Psoas muscle (tissue), 8 donors: ENCODE measurements around the gene TRABD. TPM values are rescaled to one million over a fixed set of nuclear protein-coding genes. Genes with fewer than 3 reads are reported as not detected.

Experiments
- ATAC-seq, 4 donors: fragments of 200-7000 bp; cut with Tn5 transposase; one replicate each; pipeline ENCODE4 v1.9.1; 2020; ENCODE audit warnings: moderate library complexity in 3 of 4, mild to moderate bottlenecking in 2 of 4
- DNase-seq, 2 donors: peaks; one replicate each; pipeline ENCODE4 v3.0.0-alpha.2; 2020
- H3K27ac ChIP-seq: fragments of 200-600 bp; one replicate; pipeline ENCODE4 v1.8.0; 2022
- H3K27me3 ChIP-seq, 3 donors: fragments of 200-600 bp in 1 of 3; one replicate each; pipeline versions ENCODE4 v1.6.1 to v1.8.0; 2013 to 2022; ENCODE audit warnings: low read length in 2 of 3, mild to moderate bottlenecking in 2 of 3, moderate library complexity in 1 of 3; ENCODE audit not compliant: insufficient read depth in 3 of 3
- H3K36me3 ChIP-seq, 2 donors: fragments of 200-600 bp in 1 of 2; one replicate each; pipeline versions ENCODE4 v1.6.1 to v1.8.0; 2013 to 2022; ENCODE audit warnings: low read depth in 1 of 2, mild to moderate bottlenecking in 1 of 2, moderate library complexity in 1 of 2; ENCODE audit not compliant: insufficient read depth in 1 of 2
- H3K4me1 ChIP-seq: fragments of 200-600 bp; one replicate; pipeline ENCODE4 v1.8.0; 2022
- H3K4me3 ChIP-seq: fragments of 200-600 bp; one replicate; pipeline ENCODE4 v1.8.0; 2022; ENCODE audit warnings: mild to moderate bottlenecking
- H3K9me3 ChIP-seq: fragments of 200-600 bp; one replicate; pipeline ENCODE4 v1.8.0; 2022
- WGBS, 3 donors: extraction: QIAGEN DNeasy Blood & Tissue Kit; methylation state at CpG; one replicate each; pipeline versions ENCODE4 v1.1.6 to v1.1.7; 2013; 5-methylcytosine and 5-hydroxymethylcytosine counted together
- intact Hi-C, 2 donors: fragments of 100-400 bp; cut with DNase I; formaldehyde crosslinking; loops; one replicate each; pipeline versions ENCODE4 v1.11.0 to v1.14.2; 2022
- polyA plus RNA-seq, 3 donors: library from polyadenylated mRNA; stranded (reverse); fragments of 200-250 nt; gene quantifications; one replicate each; pipeline ENCODE4 v1.2.3, GENCODE V29; 2013
- total RNA-seq, 4 donors: library from RNA; stranded (reverse); fragmentation: NEBNext Ultra II Directional in 2 of 4; extraction: Animal tissue kit (Norgen Biotek cat#: 25700) in 2 of 4; gene quantifications; one replicate each; pipeline versions ENCODE4 v1.2.1 to v1.2.4, GENCODE V29; 2021 to 2023
- TF ChIP-seq, protein P1 (sequence below): fragments of 200-600 bp; IDR thresholded peaks from one replicate; pipeline ENCODE4 v1.8.0; 2022; ENCODE audit warnings: antibody characterized with exemption
- donor health status: healthy with polysubstance abuse.
- donor health status: DM: no; HTN: no; CAD: no; lungs with moderate emphysema.
- donor health status: Bipolar disorder and iron deficiency.
- donor health status: healthy.
- donor health status: DM: yes; HTN: yes; CAD: no.
- donor health status: DM: no; HTN: no; CAD: no.
- donor health status: DM: no; HTN: no; CAD: no.
- donor health status: DM: yes; HTN: yes; CAD: no.

TRABD gene
- total and polyA plus RNA-seq, 7 donors = 19.9 to 52.1 (median 29.5) TPM

DNA sequence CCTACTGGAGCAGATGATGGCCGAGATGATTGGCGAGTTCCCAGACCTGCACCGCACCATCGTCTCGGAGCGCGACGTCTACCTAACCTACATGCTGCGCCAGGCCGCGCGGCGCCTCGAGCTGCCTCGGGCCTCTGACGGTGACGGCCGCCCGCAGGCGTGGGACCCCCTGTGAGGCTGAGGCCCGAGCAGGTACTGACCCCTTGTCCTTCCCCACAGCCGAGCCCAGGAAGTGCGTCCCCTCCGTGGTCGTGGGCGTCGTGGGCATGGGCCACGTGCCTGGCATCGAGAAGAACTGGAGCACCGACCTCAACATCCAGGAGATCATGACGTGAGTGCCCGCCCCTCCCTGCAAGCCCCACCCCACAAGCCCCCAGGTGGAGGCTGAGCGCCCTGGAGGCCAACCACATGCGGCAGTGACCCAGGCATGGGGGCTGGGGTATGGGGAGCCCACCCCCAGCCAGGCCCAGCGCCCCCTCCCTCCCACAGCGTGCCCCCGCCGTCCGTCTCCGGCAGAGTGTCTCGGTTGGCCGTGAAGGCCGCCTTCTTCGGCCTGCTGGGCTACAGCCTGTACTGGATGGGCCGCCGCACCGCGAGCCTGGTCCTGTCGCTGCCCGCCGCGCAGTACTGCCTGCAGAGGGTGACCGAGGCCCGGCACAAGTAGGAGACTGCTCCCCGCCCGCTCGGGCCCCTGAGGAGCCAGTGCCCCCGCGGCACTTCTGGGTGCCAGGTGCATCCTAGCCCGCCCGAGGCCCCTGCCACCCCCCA lies 12.3 kb downstream of the TRABD start:
- Histone ChIP-seq H3K27ac (no peak overlapping the region), H3K36me3 (peaks cover 2 to 60% of the 10 kb centered on the region in 2 donors), H3K4me1 (peaks cover 11% of the 10 kb centered on the region), H3K27me3 (no peaks in the 10 kb centered on the region), H3K4me3 (no peak overlapping the region), H3K9me3 (no peaks in the 10 kb centered on the region)
- intact Hi-C loops = no loop called here
- TF ChIP-seq, protein P1, sequence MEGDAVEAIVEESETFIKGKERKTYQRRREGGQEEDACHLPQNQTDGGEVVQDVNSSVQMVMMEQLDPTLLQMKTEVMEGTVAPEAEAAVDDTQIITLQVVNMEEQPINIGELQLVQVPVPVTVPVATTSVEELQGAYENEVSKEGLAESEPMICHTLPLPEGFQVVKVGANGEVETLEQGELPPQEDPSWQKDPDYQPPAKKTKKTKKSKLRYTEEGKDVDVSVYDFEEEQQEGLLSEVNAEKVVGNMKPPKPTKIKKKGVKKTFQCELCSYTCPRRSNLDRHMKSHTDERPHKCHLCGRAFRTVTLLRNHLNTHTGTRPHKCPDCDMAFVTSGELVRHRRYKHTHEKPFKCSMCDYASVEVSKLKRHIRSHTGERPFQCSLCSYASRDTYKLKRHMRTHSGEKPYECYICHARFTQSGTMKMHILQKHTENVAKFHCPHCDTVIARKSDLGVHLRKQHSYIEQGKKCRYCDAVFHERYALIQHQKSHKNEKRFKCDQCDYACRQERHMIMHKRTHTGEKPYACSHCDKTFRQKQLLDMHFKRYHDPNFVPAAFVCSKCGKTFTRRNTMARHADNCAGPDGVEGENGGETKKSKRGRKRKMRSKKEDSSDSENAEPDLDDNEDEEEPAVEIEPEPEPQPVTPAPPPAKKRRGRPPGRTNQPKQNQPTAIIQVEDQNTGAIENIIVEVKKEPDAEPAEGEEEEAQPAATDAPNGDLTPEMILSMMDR = no peak
- no peak for DNase-seq
- 90 to 93% (median 92%) methylated on average over 51 to 61 of the region's 61 CpGs for WGBS, 3 donors
- no peak for ATAC-seq

DNA sequence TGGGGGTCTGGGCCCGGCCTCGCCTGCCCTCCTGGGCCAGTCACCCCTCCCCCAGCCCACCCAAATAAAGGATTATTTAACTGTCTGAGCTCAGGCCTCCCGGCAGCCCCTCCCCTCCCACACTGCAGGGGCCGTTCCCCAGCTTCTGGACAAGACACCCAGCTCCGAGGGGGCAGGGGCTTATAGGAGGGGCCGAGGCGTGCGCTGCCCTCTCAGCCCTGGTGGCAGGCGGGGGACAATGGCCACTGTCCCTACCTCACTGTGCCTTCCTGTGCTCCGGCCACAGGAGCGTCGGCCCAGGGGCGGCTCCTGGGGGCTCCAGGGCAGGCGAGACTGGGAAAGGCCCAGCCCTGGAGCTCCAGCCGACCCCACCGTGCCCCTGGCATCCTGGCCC lies 12.9 kb downstream of the TRABD start:
- Histone ChIP-seq H3K36me3 (peaks cover 2 to 63% of the 10 kb centered on the region in 2 donors), H3K4me1 (peaks cover 11% of the 10 kb centered on the region), H3K27me3 (no peaks in the 10 kb centered on the region), H3K27ac (no peak overlapping the region), H3K9me3 (no peaks in the 10 kb centered on the region), H3K4me3 (no peak overlapping the region)
- intact Hi-C loops = no loop called here
- TF ChIP-seq, protein P1 = no peak
- WGBS, 3 donors = 86 to 91% (median 89%) methylated on average over 12 to 16 of the region's 16 CpGs
- ATAC-seq (no peak), DNase-seq (no peak)

DNA sequence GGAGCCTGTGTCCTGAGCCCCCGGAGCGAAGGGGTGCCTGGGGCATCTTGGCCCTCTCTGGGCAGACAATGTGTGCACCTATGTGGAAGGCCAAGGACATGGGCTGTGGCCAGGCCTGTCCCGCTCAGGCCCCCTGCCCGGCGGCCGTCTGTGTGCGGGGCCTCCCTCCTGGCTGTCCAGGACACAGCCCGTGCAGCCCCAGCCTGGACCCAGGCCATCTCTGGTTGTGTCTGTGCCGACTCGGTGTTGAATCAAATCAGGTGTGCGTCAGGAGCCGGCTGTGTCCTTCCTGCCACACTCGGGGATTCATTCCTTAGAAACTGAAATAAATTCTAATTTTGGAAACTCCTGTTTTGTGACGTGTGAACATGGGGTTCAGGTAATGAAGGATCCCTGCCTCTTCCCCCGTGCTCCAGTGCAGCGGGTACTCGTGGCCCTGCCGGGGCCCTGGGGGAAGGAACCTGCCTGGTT lies 13.6 kb downstream of the TRABD start:
- no peaks in the 10 kb centered on the region for H3K27me3 ChIP-seq
- TF ChIP-seq, protein P1 = no peak
- no peak overlapping the region for H3K27ac ChIP-seq
- intact Hi-C loops = no loop called here
- ATAC-seq (no peak), DNase-seq (no peak)
- peaks cover under 1 to 62% of the 10 kb centered on the region in 2 donors for H3K36me3 ChIP-seq
- WGBS, 3 donors = 67 to 79% (median 69%) methylated on average over 18 of the region's 18 CpGs
- peaks cover 11% of the 10 kb centered on the region for H3K4me1 ChIP-seq
- peak overlapping the region; percentile 91 for H3K4me3 ChIP-seq
- H3K9me3 ChIP-seq = no peaks in the 10 kb centered on the region

DNA sequence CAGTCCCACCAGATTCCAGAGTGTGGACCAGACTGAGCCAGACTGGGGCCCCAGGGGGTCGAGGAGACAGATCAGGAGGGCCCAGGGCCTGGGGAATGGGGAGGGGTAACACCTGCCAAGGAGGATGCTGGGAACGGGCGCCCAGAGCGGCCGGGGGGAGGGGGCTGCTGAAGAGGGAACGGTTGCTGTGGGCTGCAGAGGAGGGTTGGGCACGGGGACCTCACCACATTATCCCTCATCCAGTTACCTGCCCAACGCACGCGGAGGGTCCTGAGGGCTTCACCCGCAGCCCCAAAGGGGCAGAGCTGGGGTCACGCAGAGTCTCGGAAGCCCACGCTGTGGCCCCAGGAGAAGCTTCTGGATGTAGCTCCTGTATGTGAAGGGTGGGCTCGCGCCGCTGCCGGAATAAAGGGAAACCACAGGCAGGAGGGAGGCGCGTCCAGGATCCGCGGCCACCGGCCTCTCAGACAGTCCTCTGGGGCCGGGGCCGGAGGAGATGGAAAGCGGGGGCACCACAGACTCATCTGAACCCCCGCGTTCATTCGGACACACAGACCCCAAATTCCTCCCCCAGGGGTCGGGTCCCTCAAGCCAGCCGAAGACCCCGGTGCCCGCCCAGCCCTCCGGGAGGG lies 14.2 kb downstream of the TRABD start:
- H3K27ac ChIP-seq = peak overlapping the region; percentile 75
- ATAC-seq = peak; percentile 1 to 18 (median 4)

More for the DNA sequence above, 14.2 kb downstream of the TRABD start:
- H3K4me3 ChIP-seq = peak overlapping the region; percentile 91
- 13 to 14% (median 13%) methylated on average over 29 to 34 of the region's 34 CpGs for WGBS, 3 donors
- no peak for DNase-seq
- intact Hi-C loops = loop anchor here in 1 of 2 donors (10.0 kb wide), 1 partner anchor 265 kb away; no protein-coding TSS in a partner anchor
- H3K9me3 ChIP-seq = no peaks in the 10 kb centered on the region
- TF ChIP-seq, protein P1 = no peak
- H3K27me3 ChIP-seq = no peaks in the 10 kb centered on the region
- peaks cover 14% of the 10 kb centered on the region for H3K4me1 ChIP-seq
- peaks cover 0 to 62% of the 10 kb centered on the region in 2 donors for H3K36me3 ChIP-seq
